ENCODE results near the gene C2CD2.

- no peak for TF ChIP-seq CTCF (IDR thresholded peaks at IDR 0.05)
- no peak for TF ChIP-seq POLR2A (IDR thresholded peaks at IDR 0.05)
- no peak for TF ChIP-seq EP300 (IDR thresholded peaks at IDR 0.05)
- no peak for TF ChIP-seq POLR2AphosphoS5 (IDR thresholded peaks at IDR 0.05)
These were observed 70.2 kb downstream of the C2CD2 start for GRCh38 chr21:41883582-41883981.
